Panc1 (cell line): ENCODE results near the gene KLHL9.

Experiments used
- CTCF ChIP-seq: fragments of 450-650 bp; IDR thresholded peaks from 2 replicates; pipeline ENCODE4 v1.5.1; 2017; ENCODE audit warnings: mild to moderate bottlenecking
- POLR2AphosphoS5 ChIP-seq: IDR thresholded peaks from 2 replicates; pipeline ENCODE4 v1.6.1; 2012; ENCODE audit warnings: mild to moderate bottlenecking, low read depth, low read length, moderate library complexity
- REST ChIP-seq, 2 experiments: IDR thresholded peaks; 2 replicates each; pipeline ENCODE4 v1.6.1; 2011 to 2012; ENCODE audit warnings: low read depth in 2 of 2, control low read depth in 1 of 2, low read length in 1 of 2, mild to moderate bottlenecking in 1 of 2, moderate library complexity in 1 of 2; ENCODE audit not compliant: insufficient read depth in 1 of 2
- SIN3A ChIP-seq: IDR thresholded peaks from 2 replicates; pipeline ENCODE4 v1.6.1; 2012; ENCODE audit warnings: low read depth, mild to moderate bottlenecking, low read length, moderate library complexity, borderline replicate concordance; ENCODE audit not compliant: insufficient read depth
- TCF7L2 ChIP-seq: IDR thresholded peaks from 2 replicates; pipeline ENCODE4 v1.6.1; 2011; ENCODE audit warnings: mild to moderate bottlenecking, low read depth, low read length, inconsistent platforms

- no peak for TF ChIP-seq SIN3A
- TF ChIP-seq CTCF: no peak
- TF ChIP-seq POLR2AphosphoS5: no peak
- no peak for TF ChIP-seq REST (IDR thresholded peaks at IDR 0.05; ENCODE audit: insufficient read depth in 1 of 2, low read depth in 2 of 2, low read length in 1 of 2)
- TF ChIP-seq TCF7L2: no peak
Measured at GRCh38 chr9:21383627-21384026, 48.4 kb upstream of the KLHL9 start.
